GM19324 (cell line): ENCODE measurements around the gene AZU1.
"Not testable (repeated sequence)": the region's sequence is repeated elsewhere in the genome, so short reads cannot be mapped to it uniquely, and the experiment has no call there.

Experiments
- ATAC-seq: cut with Tn5 transposase; IDR thresholded peaks from one replicate; pipeline ENCODE4 v1.9.1; 2021; ENCODE audit warnings: mild to moderate bottlenecking, moderate library complexity; ENCODE audit not compliant: unreplicated experiment, low FRiP score

Gene AZU1

DNA sequence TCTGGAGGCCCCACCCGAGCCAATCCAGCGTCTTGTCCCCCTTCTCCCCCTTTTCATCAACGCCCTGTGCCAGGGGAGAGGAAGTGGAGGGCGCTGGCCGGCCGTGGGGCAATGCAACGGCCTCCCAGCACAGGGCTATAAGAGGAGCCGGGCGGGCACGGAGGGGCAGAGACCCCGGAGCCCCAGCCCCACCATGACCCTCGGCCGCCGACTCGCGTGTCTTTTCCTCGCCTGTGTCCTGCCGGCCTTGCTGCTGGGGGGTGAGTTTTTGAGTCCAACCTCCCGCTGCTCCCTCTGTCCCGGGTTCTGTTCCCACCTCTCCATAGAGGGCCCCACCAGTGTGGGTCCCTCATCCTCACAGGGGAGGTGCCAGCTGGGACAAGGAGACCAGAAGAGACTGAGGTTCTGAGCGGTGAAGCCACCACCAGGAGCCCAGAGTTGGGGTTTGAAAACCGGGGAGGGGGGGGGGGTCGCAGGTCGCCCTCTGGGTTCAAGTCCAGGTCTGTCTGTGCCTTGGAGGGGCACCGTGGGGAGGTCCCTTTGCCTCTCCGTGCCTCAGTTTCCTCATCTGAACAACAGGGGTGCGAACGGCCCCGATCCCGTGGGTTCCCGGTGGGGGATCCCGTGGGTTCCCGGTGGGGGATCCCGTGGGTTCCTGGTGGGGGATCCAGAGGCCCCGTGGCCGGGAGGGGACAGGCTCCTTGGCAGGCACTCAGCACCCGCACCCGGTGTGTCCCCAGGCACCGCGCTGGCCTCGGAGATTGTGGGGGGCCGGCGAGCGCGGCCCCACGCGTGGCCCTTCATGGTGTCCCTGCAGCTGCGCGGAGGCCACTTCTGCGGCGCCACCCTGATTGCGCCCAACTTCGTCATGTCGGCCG, 24.7 kb downstream of the AZU1 start, which contains the start of gene ELANE:
Gene ELANE (plus strand): TSS at position 168 of the 878 bp plus-strand sequence. CDS start 26 bp downstream, at position 194.
- ATAC-seq = no peak

GRCh38 chr19:853014-853585, 25.5 kb downstream of the AZU1 start:
- ATAC-seq = no peak

DNA sequence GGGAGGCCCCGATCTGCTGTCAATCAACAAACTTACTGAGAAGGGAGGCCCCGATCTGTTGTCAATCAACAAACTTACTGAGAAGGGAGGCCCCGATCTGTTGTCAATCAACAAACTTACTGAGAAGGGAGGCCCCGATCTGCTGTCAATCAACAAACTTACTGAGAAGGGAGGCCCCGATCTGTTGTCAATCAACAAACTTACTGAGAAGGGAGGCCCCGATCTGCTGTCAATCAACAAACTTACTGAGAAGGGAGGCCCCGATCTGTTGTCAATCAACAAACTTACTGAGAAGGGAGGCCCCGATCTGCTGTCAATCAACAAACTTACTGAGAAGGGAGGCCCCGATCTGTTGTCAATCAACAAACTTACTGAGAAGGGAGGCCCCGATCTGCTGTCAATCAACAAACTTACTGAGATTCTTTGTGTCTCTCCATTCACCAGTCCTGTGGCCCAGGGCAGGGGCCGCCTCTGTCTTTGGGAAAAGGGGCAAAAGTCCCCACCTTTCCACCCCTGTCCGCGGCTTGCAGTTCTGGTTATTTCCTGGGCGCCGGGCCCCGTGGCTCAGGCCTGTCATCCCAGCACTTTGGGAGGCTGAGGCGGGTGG, 26.1 kb downstream of the AZU1 start:
- ATAC-seq = not testable (repeated sequence)

GRCh38 chr19:854549-854948, 26.9 kb downstream of the AZU1 start:
- no peak for ATAC-seq

DNA sequence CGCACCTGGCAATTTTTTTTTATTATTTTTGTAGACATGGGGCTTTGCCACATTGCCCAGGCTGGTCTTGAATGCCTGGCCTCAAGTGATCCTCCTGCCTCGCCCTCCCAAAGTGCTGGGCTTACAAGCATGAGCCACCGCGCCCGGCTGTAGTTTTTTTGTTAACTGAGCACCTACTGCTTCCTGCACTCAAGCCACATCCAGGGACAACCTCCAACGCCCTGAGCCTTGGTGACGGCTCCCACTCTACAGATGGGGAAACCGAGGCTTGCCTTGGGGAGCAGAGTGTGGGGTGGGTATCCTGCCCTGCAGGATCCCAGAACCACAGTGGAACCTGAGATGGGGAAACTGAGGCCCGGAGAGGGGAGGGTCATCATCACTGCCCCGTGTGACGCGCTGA, 27.5 kb downstream of the AZU1 start:
- no peak for ATAC-seq

DNA sequence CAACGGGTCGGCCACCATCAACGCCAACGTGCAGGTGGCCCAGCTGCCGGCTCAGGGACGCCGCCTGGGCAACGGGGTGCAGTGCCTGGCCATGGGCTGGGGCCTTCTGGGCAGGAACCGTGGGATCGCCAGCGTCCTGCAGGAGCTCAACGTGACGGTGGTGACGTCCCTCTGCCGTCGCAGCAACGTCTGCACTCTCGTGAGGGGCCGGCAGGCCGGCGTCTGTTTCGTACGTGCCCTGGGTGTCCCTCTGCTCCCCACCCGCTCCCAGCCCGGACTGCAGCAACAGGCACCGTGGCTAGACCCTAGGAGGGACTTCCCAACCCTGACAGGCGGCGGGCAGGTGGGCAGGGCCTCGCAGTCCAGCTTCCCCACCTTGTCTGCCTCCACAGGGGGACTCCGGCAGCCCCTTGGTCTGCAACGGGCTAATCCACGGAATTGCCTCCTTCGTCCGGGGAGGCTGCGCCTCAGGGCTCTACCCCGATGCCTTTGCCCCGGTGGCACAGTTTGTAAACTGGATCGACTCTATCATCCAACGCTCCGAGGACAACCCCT, 28.0 kb downstream of the AZU1 start:
- no peak for ATAC-seq

GRCh38 chr19:858284-858683, 30.6 kb downstream of the AZU1 start:
- no peak for ATAC-seq

DNA sequence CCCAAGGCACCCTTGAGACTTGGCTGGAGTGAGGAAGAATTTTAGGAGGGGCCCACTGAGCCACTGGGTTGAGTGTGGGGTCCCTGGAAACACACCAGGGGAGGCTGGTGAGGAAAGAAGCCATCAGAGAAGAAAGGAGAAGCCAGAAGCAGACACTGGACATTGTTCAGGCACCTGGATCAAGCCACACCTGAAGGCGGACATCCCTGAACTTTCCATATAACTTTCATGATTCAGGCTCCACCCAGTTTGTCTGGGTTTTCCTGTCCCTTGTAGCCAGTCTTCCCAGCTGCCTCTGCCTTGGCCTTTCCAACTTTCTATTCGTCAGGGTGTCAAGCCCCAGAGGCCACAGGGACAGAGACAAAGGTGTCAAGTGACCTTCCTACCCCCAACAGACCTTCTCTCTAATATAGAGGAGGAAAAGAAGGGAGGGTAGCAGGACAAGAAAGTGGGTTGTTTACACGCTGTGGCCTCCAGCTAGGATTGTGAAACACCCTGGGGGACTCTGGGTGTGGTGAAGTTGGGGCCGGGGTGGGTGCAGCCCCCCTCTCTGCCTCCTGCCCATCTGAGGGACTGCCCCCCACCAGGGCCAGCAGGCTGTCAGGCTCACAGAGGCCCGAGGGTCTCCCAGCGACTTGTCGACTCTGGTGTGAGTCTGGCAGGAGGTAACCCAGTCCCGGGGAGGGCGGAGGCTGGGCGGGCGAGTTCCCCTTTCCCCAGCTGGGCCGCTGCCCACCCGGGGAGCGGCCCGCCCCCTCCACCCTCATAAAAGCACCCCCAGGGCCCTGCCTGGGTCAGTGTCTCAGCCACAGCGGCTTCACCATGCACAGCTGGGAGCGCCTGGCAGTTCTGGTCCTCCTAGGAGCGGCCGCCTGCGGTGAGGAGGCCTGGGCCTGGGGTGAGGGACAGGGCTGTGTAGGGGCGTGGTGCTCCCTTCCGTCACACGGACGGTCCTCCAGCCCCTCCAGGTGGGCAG, 31.5 kb downstream of the AZU1 start, which contains the start of gene CFD:
Gene CFD (plus strand): TSS at position 797 of the 976 bp plus-strand sequence. CDS start 26 bp downstream, at position 823.
- no peak for ATAC-seq

GRCh38 chr19:861141-861755, 33.6 kb downstream of the AZU1 start:
- no peak for ATAC-seq

DNA sequence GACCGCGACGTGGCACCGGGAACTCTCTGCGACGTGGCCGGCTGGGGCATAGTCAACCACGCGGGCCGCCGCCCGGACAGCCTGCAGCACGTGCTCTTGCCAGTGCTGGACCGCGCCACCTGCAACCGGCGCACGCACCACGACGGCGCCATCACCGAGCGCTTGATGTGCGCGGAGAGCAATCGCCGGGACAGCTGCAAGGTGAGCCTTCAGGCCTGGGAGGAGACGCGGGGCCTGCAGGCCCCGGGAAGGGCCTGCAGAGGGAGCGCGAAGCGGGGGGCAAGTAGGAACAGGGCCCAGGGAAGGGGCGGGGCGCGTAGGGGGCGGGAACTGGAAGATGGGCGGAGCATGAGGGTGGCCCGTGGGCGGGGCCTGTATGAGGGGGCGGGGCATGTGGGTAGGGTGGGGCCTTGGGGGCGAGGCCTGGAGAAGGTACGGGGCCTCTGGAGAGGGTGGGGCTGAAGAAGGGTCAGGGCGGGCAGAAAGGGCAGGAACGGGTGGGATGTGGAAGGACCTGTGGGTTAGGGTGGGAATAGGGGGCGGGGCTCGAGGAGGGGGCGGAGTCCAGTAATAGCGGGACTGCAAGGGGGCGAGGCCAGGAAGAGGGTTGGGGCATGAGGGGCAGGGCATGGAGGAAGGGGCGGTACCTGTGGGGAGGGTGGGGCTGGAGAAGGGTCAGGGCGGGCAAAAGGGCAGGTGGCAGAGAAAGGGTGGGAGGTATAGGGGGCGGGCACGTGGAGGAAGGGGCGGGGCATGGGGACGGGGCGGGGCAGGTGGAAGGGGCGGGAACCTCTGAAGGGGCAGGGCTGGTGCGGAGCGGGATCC, 34.3 kb downstream of the AZU1 start:
- ATAC-seq = no peak

GRCh38 chr19:862581-863314, 35.1 kb downstream of the AZU1 start:
- no peak for ATAC-seq

- no peak for ATAC-seq
Measured at GRCh38 chr19:863315-863620, 35.6 kb downstream of the AZU1 start.

- ATAC-seq = no peak
Measured at GRCh38 chr19:866769-867300, 39.2 kb downstream of the AZU1 start.

DNA sequence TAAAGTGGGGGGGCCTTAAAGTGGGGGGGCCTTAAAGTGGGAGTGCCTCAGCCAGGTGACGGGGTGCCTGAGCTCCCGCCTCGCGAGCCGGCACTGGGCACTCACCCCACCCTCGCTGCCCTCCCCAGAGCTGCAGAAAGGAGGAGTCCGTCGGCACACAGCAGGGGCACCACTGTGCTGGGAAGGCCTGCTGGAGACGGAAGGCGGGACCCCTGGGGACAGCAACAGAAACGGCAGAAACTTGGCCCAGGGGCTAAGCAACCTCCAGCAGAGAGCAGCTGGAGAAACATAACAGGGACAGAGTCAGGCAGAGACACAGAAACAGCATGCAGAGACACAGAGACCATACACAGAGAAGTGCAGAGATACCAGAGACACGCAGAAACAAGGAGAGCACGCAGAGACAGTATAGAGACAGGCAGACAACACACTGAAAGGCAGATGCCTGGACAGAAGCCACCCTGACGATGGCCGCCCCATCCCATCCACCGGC, 39.7 kb downstream of the AZU1 start:
- no peak for ATAC-seq

GRCh38 chr19:867855-868457, 40.3 kb downstream of the AZU1 start:
- no peak for ATAC-seq

- no peak for ATAC-seq
Measured at GRCh38 chr19:868458-869244, 41.0 kb downstream of the AZU1 start.
